Breast epithelium (tissue), 3 donors: ENCODE results near the gene DACH1.

Experiments
- POLR2A ChIP-seq: fragments of 450-650 bp; IDR thresholded peaks from one replicate; pipeline ENCODE4 v1.6.1; 2016; ENCODE audit warnings: antibody characterized with exemption, mild to moderate bottlenecking, moderate library complexity
- POLR2AphosphoS5 ChIP-seq, 3 donors: sonication (generic); formaldehyde crosslinking; IDR thresholded peaks; one replicate each; pipeline ENCODE4 v1.6.1; 2017; ENCODE audit warnings: antibody characterized with exemption in 3 of 3
- TF ChIP-seq, protein P1 (sequence below), 3 donors: fragments of 450-650 bp; IDR thresholded peaks; one replicate each; pipeline ENCODE4 v1.5.1; 2016 to 2017; ENCODE audit warnings: antibody characterized with exemption in 3 of 3, mild to moderate bottlenecking in 3 of 3, moderate library complexity in 3 of 3

DNA sequence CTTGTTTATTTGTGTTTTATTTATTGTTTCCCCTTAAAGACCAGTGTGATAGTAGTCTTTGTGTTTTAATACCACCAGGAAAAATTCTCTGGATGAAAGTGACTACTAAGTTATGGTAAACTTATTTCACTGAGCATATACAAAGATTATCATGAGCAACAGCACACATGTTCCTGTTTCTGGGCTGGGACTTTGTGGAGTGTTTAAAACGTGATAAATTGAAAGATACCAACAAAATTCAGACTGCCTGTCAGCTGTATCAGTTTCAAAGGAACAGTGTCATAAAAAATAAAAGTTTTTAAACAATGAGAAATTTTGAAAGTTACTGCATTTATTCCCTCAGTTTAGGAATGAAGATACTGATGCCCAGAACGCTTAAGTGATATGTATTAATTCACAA, 259.4 kb downstream of the DACH1 start:
- TF ChIP-seq, protein P1, sequence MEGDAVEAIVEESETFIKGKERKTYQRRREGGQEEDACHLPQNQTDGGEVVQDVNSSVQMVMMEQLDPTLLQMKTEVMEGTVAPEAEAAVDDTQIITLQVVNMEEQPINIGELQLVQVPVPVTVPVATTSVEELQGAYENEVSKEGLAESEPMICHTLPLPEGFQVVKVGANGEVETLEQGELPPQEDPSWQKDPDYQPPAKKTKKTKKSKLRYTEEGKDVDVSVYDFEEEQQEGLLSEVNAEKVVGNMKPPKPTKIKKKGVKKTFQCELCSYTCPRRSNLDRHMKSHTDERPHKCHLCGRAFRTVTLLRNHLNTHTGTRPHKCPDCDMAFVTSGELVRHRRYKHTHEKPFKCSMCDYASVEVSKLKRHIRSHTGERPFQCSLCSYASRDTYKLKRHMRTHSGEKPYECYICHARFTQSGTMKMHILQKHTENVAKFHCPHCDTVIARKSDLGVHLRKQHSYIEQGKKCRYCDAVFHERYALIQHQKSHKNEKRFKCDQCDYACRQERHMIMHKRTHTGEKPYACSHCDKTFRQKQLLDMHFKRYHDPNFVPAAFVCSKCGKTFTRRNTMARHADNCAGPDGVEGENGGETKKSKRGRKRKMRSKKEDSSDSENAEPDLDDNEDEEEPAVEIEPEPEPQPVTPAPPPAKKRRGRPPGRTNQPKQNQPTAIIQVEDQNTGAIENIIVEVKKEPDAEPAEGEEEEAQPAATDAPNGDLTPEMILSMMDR (IDR thresholded peaks at IDR 0.05), result no peak
- TF ChIP-seq POLR2AphosphoS5 (IDR thresholded peaks at IDR 0.05), result no peak
- no peak for TF ChIP-seq POLR2A
